B cell (primary cell): ENCODE data around the gene PDLIM1. TPM values are rescaled to one million over a fixed set of nuclear protein-coding genes. Genes with fewer than 3 reads are reported as not detected.

Experiments
- ATAC-seq: fragments of 200-7000 bp; cut with Tn5 transposase; one replicate; pipeline ENCODE4 v1.10.0; 2021; ENCODE audit warnings: low read depth, mild to moderate bottlenecking, moderate number of reproducible peaks, moderate library complexity
- CTCF ChIA-PET: fragments of 350-600 bp; sonication (Branson Sonifier 250); formaldehyde crosslinking; loops from one replicate; lab custom pipeline; 2021; ENCODE audit warnings: antibody characterized with exemption, inconsistent platforms; lab: Charles Lee
- POLR2A ChIA-PET: fragments of 350-600 bp; sonication (Branson Sonifier 250); formaldehyde crosslinking; loops from one replicate; lab custom pipeline; 2021; ENCODE audit warnings: antibody characterized with exemption; lab: Charles Lee
- DNase-seq: peaks from one replicate; pipeline ENCODE4 v3.0.0; 2013
- H2AFZ ChIP-seq: 2 replicates; pipeline ENCODE4 v1.6.1; 2012; ENCODE audit warnings: mild to moderate bottlenecking, low read depth, low read length; ENCODE audit not compliant: insufficient read depth, poor library complexity, severe bottlenecking
- H3K27ac ChIP-seq, 2 donors: 1 replicate in 1 of 2; 2 replicates in 1 of 2; pipeline ENCODE4 v1.5.1; 2012 to 2013; ENCODE audit warnings: low read length in 2 of 2, mild to moderate bottlenecking in 2 of 2, moderate library complexity in 1 of 2
- H3K27me3 ChIP-seq, 4 experiments: fragments of 200-600 bp in 1 of 4; sonication (generic) in 1 of 4; replicated peaks in 1 of 4; 1 replicate in 2 of 4; 2 replicates in 2 of 4; pipeline versions ENCODE4 v1.6.1 to v1.7.0; 2013 to 2016; ENCODE audit warnings: low read length in 3 of 4, mild to moderate bottlenecking in 2 of 4, mixed read lengths in 1 of 4, moderate library complexity in 1 of 4; ENCODE audit not compliant: insufficient read depth in 4 of 4, control insufficient read depth in 3 of 4; ENCODE audit errors: control extremely low read depth in 1 of 4
- H3K36me3 ChIP-seq, 2 experiments: replicated peaks in 1 of 2; 1 replicate in 1 of 2; 2 replicates in 1 of 2; pipeline versions ENCODE4 v1.6.1 to v1.7.1; 2013; ENCODE audit warnings: low read length in 1 of 2; ENCODE audit not compliant: insufficient read depth in 2 of 2, control insufficient read depth in 1 of 2; ENCODE audit errors: control extremely low read depth in 1 of 2, extremely low read depth in 1 of 2
- H3K4me1 ChIP-seq, 2 donors: fragments of 200-600 bp in 1 of 2; sonication (generic) in 1 of 2; 1 replicate in 1 of 2; 2 replicates in 1 of 2; pipeline versions ENCODE4 v1.5.1 to v1.6.1; 2013 to 2017; ENCODE audit warnings: low read length in 2 of 2; ENCODE audit not compliant: control insufficient read depth in 2 of 2, insufficient read depth in 2 of 2
- H3K4me2 ChIP-seq: replicated peaks from 2 replicates; pipeline ENCODE3; 2012; ENCODE audit warnings: mild to moderate bottlenecking, low read depth, low read length; ENCODE audit not compliant: poor library complexity, severe bottlenecking
- H3K4me3 ChIP-seq, 5 experiments: fragments of 200-600 bp in 1 of 5; sonication (generic) in 1 of 5; 1 replicate in 3 of 5; 2 replicates in 2 of 5; pipeline versions ENCODE4 v1.5.1 to v1.7.0; 2011 to 2016; ENCODE audit warnings: low read length in 4 of 5, mild to moderate bottlenecking in 4 of 5, low read depth in 2 of 5, control low read depth in 1 of 5, moderate library complexity in 1 of 5; ENCODE audit not compliant: insufficient read depth in 1 of 5; ENCODE audit errors: control extremely low read depth in 1 of 5, extremely low read depth in 1 of 5
- H3K79me2 ChIP-seq: fragments of 200-600 bp; sonication (generic); one replicate; pipeline ENCODE4 v1.6.0; 2016; ENCODE audit warnings: low read length; ENCODE audit not compliant: control insufficient read depth, insufficient read depth
- H3K9ac ChIP-seq: fragments of 200-600 bp; sonication (generic); 2 replicates; pipeline ENCODE4 v1.6.1; 2017; ENCODE audit warnings: mild to moderate bottlenecking, low read length, moderate library complexity
- H3K9me3 ChIP-seq, 3 donors: one replicate each; pipeline versions ENCODE4 v1.6.1 to v1.7.1; 2013; ENCODE audit warnings: low read length in 2 of 3; ENCODE audit not compliant: control insufficient read depth in 2 of 3, insufficient read depth in 1 of 3; ENCODE audit errors: control extremely low read depth in 1 of 3
- H4K20me1 ChIP-seq: 2 replicates; pipeline ENCODE4 v1.6.0; 2012; ENCODE audit warnings: mild to moderate bottlenecking, low read length; ENCODE audit not compliant: insufficient read depth, control insufficient read depth, poor library complexity, severe bottlenecking
- H3K27ac Mint-ChIP-seq: one replicate; pipeline ENCODE4 v1.8.0; 2021; ENCODE audit warnings: mixed read lengths
- H3K27me3 Mint-ChIP-seq: one replicate; pipeline ENCODE4 v1.8.0; 2021; ENCODE audit warnings: mixed read lengths
- H3K4me1 Mint-ChIP-seq: one replicate; pipeline ENCODE4 v1.8.0; 2021; ENCODE audit warnings: mixed read lengths
- H3K4me3 Mint-ChIP-seq: one replicate; pipeline ENCODE4 v1.8.0; 2021; ENCODE audit warnings: mixed read lengths
- H3K9me3 Mint-ChIP-seq: one replicate; pipeline ENCODE4 v1.8.0; 2022; ENCODE audit warnings: mixed read lengths; ENCODE audit not compliant: insufficient read depth
- CTCF ChIP-seq: fragments of 200-600 bp; IDR thresholded peaks from one replicate; pipeline ENCODE4 v1.8.0; 2022; ENCODE audit warnings: antibody characterized with exemption, mild to moderate bottlenecking
- EZH2 ChIP-seq: IDR thresholded peaks from 2 replicates; pipeline ENCODE4 v1.6.1; 2012; ENCODE audit warnings: borderline replicate concordance, low read depth, mild to moderate bottlenecking, moderate library complexity, low read length; ENCODE audit not compliant: insufficient read depth, poor library complexity, severe bottlenecking
- WGBS: methylation state at CpG from one replicate; pipeline ENCODE4 v1.1.5; 2013; ENCODE audit warnings: missing lambda C conversion rate; ENCODE audit not compliant: insufficient coverage; 5-methylcytosine and 5-hydroxymethylcytosine counted together
- intact Hi-C: fragments of 100-400 bp; cut with micrococcal nuclease; formaldehyde crosslinking; loops from one replicate; pipeline ENCODE4 v1.10.0; 2022
- polyA plus RNA-seq: library from polyadenylated mRNA; depleted of rRNA; stranded (reverse); fragments of >200 nt; gene quantifications from 2 replicates; pipeline ENCODE4 v1.2.3, GENCODE V29; 2012
- total RNA-seq, 2 donors: library from RNA; stranded (reverse); fragments of 120-200 nt in 1 of 2; gene quantifications; 1 replicate in 1 of 2; 2 replicates in 1 of 2; pipeline versions ENCODE4 v1.2.3 to v1.2.4, GENCODE V29; 2013 to 2022

PDLIM1 gene
- total and polyA plus RNA-seq, 2 donors (not counting 1 experiment from before 2014, with no cell fraction given): 123 to 135 TPM

GRCh38 chr10:95288303-95288702, 2.5 kb downstream of the PDLIM1 start:
- ATAC-seq (no peak), DNase-seq (no peak)
- H2AFZ ChIP-seq: no peak overlapping the region
- peak overlapping the region; percentile 88 for H3K4me2 ChIP-seq
- H3K79me2 ChIP-seq: peaks cover 94% of the 10 kb centered on the region
- no peak overlapping the region for H3K9ac ChIP-seq
- CTCF ChIA-PET: interaction anchor here (1.1 to 6.3 kb wide), 7 partner anchors 9 to 74 kb away, joined by 3 to 40 read pairs (median 4); no protein-coding TSS in a partner anchor
- WGBS: 50% methylated on average over 1 of the region's 1 CpG
- Mint-ChIP-seq H3K4me3 (peak overlapping the region; percentile 60), H3K9me3 (no peaks in the 10 kb centered on the region), H3K27me3 (no peaks in the 10 kb centered on the region), H3K4me1 (peaks cover 82% of the 10 kb centered on the region), H3K27ac (peak overlapping the region; percentile 76)
- intact Hi-C loops: no loop called here
- H3K27ac ChIP-seq: peak overlapping the region; percentile 9 to 38
- H3K36me3 ChIP-seq: peaks cover 0 to 7% of the 10 kb centered on the region in 2 experiments
- no peak overlapping the region for H3K4me3 ChIP-seq
- no peaks in the 10 kb centered on the region for H3K27me3 ChIP-seq
- H3K4me1 ChIP-seq: peaks cover 75% of the 10 kb centered on the region in 2 donors
- TF ChIP-seq EZH2 (no peak), CTCF (no peak)
- peaks cover 42% of the 10 kb centered on the region for H4K20me1 ChIP-seq
- no peaks in the 10 kb centered on the region for H3K9me3 ChIP-seq
- POLR2A ChIA-PET: interaction anchor here (1.7 kb wide), 1 partner anchor 10 kb away, joined by 6 read pairs; no protein-coding TSS in a partner anchor

- H3K9me3 ChIP-seq: no peaks in the 10 kb centered on the region
- peaks cover 98% of the 10 kb centered on the region for H3K79me2 ChIP-seq
- H3K27me3 Mint-ChIP-seq: no peaks in the 10 kb centered on the region
- peaks cover 0 to 7% of the 10 kb centered on the region in 2 experiments for H3K36me3 ChIP-seq
- DNase-seq (no peak), ATAC-seq (no peak)
- no peaks in the 10 kb centered on the region for H3K9me3 Mint-ChIP-seq
- H3K27ac ChIP-seq: no peak overlapping the region
- no peaks in the 10 kb centered on the region for H3K27me3 ChIP-seq
- TF ChIP-seq CTCF: no peak
- TF ChIP-seq EZH2: no peak
- H3K4me1 Mint-ChIP-seq: peaks cover 77% of the 10 kb centered on the region
- whole genome bisulfite sequencing: 100% methylated on average over 2 of the region's 3 CpGs
- H3K4me3 Mint-ChIP-seq: no peak overlapping the region
- H3K4me2 ChIP-seq: peak overlapping the region; percentile 88
- peaks cover 64 to 65% of the 10 kb centered on the region in 2 donors for H3K4me1 ChIP-seq
- ChIA-PET CTCF (interaction anchor here (0.6 to 6.3 kb wide), 5 partner anchors 23 to 75 kb away, joined by 3 to 40 read pairs (median 4); no protein-coding TSS in a partner anchor), POLR2A (interaction anchor here (1.7 kb wide), 1 partner anchor 9 kb away, joined by 6 read pairs; no protein-coding TSS in a partner anchor)
- peaks cover 42% of the 10 kb centered on the region for H4K20me1 ChIP-seq
- intact Hi-C loops: no loop called here
- no peak overlapping the region for H3K9ac ChIP-seq
- no peak overlapping the region for H2AFZ ChIP-seq
- no peak overlapping the region for H3K4me3 ChIP-seq
- H3K27ac Mint-ChIP-seq: peak overlapping the region; percentile 5
Observed at GRCh38 chr10:95287281-95287680, 3.5 kb downstream of the PDLIM1 start.
